GM21515 (cell line): ENCODE data around the gene IL1A.
"Not testable (repeated sequence)": the region's sequence is repeated elsewhere in the genome, so short reads cannot be mapped to it uniquely, and the experiment has no call there.

ENCODE experiments used
- ATAC-seq: cut with Tn5 transposase; IDR thresholded peaks from one replicate; pipeline ENCODE4 v1.9.1; 2021; ENCODE audit not compliant: unreplicated experiment

The IL1A gene, protein sequence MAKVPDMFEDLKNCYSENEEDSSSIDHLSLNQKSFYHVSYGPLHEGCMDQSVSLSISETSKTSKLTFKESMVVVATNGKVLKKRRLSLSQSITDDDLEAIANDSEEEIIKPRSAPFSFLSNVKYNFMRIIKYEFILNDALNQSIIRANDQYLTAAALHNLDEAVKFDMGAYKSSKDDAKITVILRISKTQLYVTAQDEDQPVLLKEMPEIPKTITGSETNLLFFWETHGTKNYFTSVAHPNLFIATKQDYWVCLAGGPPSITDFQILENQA

DNA sequence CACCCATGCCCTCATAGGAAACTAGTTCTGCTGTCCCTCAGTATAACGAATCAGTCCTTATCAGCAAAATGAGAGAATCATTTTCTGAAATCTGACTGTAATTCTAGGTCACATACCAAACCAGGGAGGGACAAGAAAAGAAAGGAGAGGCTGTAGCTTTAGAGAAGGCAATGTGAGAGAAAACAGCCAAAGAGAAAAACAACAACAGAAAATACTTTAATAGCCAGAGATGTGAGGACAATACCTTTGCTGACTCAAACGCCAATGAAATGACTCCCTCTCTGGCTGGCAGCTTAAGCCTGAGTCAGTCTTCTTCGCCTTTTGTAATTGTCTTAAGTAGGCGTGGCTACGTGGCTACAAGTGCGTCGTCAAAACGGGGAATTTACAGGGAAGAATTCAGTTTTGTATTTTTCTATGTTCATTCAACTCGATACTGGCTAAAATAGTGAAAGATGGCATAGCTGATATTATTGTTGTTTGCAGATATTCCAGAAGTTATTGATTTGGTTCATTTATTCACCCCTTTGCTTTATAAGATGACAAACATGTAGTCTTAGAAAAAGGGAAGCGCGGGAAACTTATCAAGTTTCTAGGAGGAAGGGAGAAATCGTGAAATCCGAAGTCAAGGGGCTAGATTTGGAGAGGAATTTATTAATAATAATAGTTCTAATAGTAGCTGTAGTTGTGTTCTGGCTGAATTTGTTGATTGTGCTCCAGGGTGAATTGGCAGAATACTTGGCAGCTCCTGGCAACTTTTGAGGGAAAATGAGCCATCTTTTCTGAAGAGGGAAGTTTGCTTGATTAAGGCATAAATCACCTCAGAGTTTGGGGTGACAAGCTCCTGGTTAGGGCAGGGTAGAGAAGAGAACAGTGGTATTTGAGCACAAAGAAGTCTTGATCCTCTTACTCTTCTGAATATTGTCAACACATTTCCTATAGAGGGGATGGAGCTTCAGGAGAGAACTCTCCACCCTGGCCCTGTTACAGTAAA is at the start of gene IL1A:
Gene IL1A (minus strand): TSS at position 295 of the 991 bp plus-strand sequence. CDS start 723 bp downstream, outside the sequence.
- ATAC-seq, result no peak

DNA sequence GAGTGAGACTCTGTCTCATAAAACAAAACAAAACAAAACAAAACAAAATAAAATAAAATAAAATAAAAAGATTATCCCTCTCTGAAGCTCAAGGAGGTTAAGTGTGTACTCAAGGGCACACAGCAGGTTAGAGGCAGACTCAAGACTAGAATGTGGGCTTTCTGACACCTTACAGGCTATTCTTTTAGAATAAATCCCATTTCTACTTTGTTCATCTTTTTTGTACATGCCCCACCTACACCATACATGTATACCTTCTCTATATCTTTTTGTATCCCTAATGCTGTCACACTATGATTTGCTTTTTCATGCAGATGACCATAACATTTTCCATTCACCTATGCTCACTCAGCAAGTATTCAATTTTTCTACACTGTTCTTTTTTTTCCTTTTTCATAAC is 49.7 kb upstream of the IL1A start:
- no peak for ATAC-seq

DNA sequence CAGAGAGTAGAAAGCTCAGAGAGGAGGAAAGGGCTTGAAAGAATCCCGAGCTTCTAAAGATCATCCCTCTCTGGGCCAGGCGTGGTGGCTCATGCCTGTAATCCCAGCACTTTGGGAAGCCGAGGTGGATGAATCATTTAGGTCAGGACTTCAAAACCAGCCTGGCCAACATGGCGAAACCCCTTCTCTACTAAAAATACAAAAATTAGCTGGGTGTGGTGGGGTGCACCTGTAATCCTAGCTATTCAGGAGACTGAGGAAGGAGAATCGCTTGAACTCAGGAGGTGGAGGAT is 49.3 kb upstream of the IL1A start:
- ATAC-seq, result not testable (repeated sequence)

DNA sequence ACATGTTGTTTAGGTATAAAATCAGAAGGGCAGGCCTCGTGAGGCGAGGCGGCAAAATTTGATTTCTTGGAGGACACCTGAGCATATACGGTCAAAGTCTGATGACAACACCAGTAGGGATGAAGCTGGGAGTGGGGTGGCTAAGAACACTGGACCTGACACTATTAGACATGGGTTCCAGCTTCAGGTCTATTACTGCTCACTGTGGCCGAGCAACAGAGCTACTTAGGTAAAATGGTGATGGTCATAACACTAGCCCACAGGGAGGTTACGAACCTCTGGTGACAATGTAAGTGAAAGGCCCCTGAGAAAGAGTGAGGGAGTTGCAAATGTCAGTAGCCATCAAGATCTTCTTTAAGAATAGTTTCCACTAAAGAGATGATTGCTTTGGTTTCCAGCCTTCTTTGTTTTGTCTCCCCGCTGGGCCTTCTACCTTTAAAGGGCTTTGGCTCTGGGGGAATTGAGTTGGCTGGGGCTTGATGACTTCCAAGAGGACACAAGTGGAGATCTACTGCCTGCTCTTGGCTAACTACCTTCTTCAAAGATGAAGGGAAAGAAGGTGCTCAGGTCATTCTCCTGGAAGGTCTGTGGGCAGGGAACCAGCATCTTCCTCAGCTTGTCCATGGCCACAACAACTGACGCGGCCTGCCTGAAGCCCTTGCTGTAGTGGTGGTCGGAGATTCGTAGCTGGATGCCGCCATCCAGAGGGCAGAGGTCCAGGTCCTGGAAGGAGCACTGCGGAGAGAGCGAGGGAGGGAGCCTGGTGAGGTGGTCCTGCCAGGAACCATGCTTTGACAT is 48.7 kb upstream of the IL1A start:
- no peak for ATAC-seq

DNA sequence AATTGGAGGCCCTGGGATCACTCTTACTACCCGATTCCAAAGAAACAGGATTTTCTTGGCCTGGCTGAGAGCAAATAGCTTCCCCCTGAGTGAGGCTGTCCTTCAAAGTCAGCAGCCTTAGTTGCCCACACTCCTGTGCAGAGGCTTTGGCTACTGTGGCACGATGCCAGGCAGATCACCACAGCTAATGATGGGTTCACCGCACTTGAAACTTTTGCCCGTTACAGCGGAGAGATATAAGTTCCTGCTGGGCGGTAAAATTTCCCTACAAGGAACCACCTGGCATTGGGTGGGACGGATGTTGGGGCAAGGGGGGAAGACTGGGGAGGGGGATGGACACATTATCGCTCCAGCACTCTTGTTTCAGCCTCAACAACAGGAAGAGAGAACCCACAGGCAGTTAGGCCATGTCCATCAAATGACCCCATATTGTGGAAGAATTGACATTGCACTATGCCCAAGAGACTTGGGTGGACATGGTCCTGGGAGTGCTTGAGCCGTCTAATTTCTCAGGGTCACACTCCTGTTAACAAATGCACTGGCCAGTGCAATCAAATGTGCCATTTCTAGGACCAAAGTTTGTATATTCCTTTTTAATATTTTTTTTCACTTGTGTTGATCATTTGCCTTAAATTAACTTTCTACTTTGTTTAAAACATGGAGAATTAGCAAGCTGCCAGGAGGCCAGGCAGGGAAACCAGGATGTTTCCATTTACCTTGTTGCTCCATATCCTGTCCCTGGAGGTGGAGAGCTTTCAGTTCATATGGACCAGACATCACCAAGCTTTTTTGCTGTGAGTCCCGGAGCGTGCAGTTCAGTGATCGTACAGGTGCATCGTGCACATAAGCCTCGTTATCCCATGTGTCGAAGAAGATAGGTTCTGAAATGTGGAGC is 47.9 kb upstream of the IL1A start:
- no peak for ATAC-seq

DNA sequence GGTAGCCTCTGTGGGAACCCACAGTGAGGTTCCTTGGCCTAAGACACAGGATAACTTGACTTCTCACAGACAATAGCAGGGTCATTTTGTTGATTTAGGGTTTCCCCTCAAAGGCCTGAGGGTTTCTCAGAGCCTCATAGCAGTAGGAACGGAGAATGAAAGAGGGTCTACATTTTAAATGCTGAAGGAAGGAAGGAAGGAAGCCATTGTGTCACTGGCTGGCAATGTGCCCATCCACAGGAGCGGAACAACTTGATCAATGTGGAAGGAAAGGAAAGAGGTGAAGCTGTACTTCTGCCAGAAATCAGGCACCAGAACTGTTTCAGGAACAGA is 47.2 kb upstream of the IL1A start:
- ATAC-seq, result no peak

DNA sequence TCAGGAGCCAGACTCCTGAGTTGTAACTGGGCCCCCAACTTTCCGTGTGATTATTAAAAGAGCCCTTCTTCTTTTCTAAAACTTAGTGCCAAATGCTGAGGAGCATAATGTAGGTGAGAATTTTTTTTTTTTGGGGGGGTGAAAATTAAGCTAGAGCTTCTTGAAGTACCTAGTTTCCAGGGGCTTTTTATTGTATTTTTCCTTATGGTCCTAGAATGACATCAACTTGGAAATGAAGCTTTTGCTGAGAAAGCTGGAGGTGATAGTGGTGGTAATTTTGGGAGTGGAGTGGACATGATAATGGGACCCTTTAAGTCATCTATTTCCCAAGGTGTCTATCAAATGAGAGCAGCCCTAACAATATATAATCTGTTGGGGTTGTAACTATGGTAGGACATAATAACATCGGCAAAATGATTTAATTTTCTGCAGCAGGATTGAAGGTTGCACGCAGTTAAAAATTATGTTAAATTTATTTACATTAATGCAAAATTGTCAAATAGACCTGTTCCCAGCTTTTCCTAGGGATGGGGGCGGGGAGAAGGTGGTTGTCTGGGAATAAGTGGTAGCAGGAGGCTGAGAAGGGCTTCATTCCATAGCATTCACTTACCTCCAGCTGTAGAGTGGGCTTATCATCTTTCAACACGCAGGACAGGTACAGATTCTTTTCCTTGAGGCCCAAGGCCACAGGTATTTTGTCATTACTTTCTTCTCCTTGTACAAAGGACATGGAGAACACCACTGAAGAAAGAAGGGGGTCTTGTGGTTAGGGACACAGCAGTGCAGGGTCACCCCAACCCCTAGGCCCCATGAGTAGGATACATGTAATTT is 46.6 kb upstream of the IL1A start:
- ATAC-seq, result no peak

DNA sequence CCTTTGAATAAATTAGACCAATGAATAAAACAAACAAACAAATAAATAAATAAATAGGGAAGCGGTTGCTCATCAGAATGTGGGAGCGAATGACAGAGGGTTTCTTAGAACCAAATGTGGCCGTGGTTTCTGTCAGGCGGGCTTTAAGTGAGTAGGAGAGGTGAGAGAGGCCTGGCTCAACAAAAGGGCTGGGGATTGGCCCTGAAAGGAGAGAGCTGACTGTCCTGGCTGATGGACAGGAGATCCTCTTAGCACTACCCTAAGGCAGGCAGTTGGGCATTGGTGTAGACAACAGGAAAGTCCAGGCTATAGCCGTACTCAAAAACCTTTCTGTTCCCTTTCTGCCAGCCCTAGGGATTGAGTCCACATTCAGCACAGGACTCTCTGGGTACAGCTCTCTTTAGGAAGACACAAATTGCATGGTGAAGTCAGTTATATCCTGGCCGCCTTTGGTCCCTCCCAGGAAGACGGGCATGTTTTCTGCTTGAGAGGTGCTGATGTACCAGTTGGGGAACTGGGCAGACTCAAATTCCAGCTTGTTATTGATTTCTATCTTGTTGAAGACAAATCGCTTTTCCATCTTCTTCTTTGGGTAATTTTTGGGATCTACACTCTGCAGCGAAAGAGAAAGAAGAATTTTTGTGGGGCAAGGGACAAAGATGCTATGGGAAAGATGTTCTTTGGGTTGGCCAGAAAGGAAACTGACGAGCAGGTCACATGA is 45.8 kb upstream of the IL1A start:
- no peak for ATAC-seq

DNA sequence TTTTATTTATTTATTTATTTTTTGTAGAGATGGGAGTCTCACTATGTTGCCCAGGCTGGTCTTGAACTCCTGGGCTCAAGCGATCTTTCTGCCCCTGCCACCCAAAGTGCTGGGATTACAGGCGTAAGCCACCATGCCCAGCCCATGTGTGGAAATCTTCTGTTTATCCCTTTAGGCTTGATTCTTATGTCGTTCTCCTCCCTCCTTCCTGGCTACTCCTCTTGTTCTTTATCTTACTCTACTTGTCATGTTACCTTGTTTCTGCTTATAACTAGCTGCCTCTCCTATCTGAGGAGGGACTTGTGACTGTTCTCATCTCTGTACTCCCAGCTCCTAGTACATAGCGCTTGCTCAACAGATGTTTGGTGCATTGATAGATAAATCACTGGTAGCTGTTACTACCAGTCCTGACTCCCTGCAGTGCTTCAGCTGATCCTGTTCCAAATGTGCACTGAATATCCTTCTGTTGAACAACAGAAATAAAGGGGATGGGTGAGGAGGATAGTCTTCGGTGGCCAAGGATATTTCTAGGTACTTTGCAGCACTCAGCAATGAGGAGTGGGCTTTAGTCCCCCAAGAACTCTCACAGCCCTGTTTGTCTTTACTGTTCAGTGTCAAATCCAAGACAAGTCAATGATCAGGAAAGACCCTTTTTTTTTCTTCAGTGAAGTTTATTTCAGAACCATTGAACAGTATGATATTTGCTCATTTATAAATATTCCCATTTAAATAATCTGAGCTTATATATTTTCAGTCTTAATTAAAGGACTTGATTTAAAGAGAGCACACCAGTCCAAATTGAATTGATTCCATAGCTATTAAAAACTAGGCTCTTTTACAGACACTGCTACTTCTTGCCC is 45.0 kb upstream of the IL1A start:
- no peak for ATAC-seq

DNA sequence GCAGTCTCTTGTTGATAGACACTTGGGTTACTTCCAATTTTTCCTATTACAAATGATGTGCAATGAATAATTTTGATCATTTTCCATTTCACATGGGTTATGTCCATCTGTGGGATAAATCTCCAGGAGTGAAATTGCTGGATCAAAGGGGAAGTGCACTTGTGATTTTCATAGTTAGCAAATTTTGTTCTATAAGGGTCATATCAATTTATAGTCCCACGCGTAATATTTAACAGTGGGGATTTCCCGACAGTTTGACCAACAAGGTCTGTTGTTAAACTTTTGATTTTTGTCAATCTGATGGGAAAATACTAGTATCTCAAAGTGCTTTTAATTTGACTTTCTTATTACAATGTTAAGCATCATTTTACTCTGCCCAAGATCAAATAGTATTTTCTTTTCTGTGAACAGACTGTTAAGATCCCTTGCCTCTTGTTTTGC is 44.0 kb upstream of the IL1A start:
- ATAC-seq, result no peak

DNA sequence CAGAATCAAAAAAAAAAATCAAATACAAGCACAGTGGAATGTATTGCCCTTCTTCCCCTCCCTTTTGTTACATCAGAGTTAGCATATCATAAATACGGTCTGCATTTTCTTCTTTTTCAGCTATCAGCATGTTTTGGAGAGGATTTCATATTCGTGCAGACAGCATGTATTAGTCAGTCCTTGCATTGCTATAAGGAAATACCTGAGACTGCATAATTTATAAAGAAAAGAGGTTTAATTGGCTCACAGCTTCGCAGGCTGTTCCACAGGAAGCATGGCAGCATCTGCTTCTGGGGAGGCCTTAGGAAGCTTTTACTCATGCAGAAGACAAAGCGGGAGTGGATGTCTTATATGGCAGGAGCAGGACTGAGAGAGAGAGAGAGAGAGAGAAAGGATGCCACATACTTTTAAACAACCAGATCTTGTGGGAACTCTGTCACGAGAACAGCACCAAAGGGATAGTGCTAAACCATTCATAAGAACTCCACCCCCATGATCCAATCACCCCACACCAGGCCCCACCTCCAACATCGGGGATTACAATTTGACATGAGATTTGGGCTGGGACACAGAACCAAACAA is 43.4 kb upstream of the IL1A start:
- ATAC-seq, result no peak

DNA sequence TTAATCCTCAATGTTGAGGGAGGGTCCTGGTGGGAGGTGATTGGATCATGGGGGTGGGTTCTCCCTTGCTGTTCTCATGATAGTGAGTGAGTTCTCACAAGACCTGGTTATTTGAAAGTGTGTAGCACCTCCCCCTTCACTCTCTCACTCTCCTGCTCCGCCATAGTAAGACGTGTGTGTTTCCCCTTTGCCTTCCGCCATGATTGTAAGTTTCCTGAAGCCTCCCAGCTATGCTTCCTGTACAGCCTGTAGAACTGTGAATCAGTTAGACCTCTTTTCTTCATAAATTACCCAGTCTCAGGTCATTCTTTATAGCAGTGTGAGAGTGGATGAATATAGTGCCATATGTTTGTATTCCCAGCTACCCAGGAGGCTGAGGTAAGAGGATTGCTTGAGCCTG is 42.7 kb upstream of the IL1A start:
- no peak for ATAC-seq

DNA sequence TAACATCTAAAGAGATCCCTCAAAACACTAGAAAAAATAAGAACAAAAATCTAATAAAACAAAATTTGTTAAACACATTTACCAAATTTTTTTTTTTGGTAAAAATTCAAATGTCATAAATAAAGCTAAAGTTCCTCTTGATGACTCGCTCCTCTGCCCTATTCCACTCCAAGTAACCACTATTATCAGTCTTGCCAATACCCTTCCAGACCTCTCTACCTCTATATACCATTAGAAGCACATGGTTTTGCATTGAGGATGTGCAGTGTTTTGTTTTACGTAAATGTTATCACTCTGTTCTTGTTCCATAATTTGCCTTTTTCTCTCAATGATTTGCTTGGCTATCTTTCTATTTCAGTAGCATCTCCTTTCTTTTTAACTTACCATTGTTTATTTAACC is 41.4 kb upstream of the IL1A start:
- no peak for ATAC-seq

DNA sequence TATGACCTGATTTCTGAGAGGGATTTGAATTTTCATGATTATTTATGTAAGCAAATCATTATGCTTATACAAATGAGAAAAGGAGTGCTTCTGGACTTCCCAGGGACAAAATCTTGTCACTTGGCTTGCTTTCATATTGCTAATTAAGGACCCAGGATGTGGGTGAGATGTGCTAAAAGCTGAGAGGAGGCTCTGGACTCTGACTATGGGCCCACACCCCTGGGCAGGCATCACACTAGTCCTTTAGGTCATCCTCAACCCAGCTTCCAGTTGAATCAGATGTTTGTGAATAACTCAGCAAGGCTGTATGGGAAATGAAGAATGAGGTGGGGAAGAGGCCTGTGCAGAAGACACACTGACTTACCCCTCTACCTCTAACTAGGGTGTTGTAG is 40.4 kb upstream of the IL1A start:
- ATAC-seq, result no peak

DNA sequence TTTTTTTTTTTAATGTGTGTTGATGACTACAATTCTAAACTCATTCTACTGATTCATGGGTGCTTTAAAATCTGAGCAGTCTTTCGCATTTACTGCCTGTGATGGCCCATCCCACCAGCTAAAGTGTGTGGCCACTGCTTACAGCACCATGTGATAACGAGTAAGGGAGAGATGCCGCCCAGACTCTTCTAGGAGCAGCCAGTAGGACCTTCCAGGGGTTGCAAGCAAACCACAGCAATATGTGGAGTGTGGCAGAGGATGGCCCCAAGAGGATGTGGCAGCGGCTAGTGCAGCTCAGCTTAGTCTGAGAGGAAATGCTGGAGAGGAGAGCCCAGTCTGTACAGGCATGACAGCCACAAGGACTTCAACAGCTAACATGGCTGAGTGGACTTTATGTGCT is 37.4 kb upstream of the IL1A start:
- ATAC-seq, result no peak

DNA sequence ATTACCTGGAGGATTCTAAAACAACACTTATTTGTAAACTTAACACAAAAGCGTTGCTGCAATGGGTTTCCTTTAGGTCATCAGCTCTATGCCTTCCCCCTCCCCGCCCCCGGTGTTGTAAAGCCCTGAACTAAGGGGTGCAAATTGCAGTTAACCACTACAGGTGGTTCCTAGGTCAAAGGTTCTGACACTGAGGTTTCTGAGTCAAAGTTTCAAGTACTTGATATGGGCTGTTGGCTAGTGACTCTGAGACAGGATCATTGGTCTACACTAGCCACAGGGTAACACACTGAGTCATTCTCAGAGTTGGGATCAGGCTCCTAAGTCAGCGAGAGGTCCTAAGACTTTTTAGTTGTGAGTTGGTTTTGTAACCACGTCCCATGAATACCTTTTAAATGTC is 36.8 kb upstream of the IL1A start:
- ATAC-seq, result no peak

DNA sequence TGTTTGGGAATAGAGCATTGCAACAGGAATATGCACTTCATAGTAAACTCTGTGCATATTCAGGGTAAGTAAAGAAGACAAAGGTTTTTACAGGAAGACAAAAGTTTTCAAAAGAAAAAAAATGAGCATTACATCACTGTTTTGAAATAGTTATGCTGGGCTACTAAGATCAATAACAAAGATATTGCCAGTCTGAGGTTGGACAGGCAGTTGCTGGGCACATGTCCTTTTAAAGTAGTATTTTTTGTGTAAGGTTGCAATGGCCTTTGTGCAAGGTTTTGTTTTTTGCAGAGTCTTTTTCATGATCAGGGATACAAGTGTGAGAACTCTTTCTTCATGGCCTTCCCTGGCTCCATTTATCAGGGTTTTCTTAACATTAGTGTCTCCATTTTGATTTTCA is 36.0 kb upstream of the IL1A start:
- ATAC-seq, result no peak

DNA sequence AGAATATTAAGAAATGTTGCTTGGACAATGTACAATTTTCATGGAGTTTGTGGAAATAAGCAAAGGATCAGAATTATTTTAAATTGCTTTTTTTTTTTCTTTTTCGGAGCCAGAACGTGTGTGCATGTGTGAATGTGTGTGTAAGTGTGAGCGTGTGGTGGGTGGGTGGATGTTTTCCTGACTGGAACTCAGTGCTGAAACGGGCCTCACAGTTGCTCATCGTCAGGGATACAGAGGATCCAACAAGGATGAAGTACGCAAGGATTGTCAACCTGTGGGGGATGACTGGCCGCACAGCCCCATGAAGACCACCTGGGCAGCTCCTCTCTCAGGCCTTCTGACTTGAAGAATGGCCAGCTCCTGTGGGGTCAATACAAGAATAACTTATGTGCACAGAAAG is 34.8 kb upstream of the IL1A start:
- no peak for ATAC-seq
